CD4-positive, alpha-beta T cell (primary cell): ENCODE measurements around the gene MYO1B. TPM values are rescaled to one million over a fixed set of nuclear protein-coding genes. Genes with fewer than 3 reads are reported as not detected.

Experiments
- ATAC-seq: fragments of 200-7000 bp; cut with Tn5 transposase; one replicate; pipeline ENCODE4 v1.10.0; 2022; ENCODE audit warnings: mild to moderate bottlenecking; ENCODE audit not compliant: poor library complexity
- CTCF ChIA-PET: fragments of 350-600 bp; sonication (Branson Sonifier 250); formaldehyde crosslinking; loops from one replicate; lab custom pipeline; 2021; ENCODE audit warnings: antibody characterized with exemption, inconsistent platforms; lab: Charles Lee
- POLR2A ChIA-PET: fragments of 350-600 bp; sonication (Branson Sonifier 250); formaldehyde crosslinking; loops from one replicate; lab custom pipeline; 2021; ENCODE audit warnings: antibody characterized with exemption, inconsistent platforms; lab: Charles Lee
- DNase-seq, 14 experiments: peaks; one replicate each; pipeline ENCODE4 v3.0.0-alpha.2; 2013 to 2020; ENCODE audit warnings: mixed read lengths in 2 of 14
- H3K27ac ChIP-seq, 2 donors: one replicate each; pipeline versions ENCODE4 v1.5.1 to v1.7.0; 2013; ENCODE audit warnings: low read length in 2 of 2, low read depth in 1 of 2, mild to moderate bottlenecking in 1 of 2
- H3K27me3 ChIP-seq, 2 experiments: 1 replicate in 1 of 2; 2 replicates in 1 of 2; pipeline versions ENCODE4 v1.6.1 to v1.7.0; 2013; ENCODE audit warnings: low read length in 2 of 2, control low read depth in 1 of 2, mild to moderate bottlenecking in 1 of 2, moderate library complexity in 1 of 2; ENCODE audit not compliant: insufficient read depth in 2 of 2, control insufficient read depth in 1 of 2
- H3K36me3 ChIP-seq: one replicate; pipeline ENCODE4 v1.6.1; 2013; ENCODE audit warnings: low read length, control low read depth; ENCODE audit not compliant: insufficient read depth
- H3K4me1 ChIP-seq: one replicate; pipeline ENCODE4 v1.6.1; 2013; ENCODE audit warnings: low read length, control low read depth; ENCODE audit not compliant: insufficient read depth
- H3K4me3 ChIP-seq: one replicate; pipeline ENCODE4 v1.5.1; 2013; ENCODE audit warnings: mild to moderate bottlenecking, low read length, moderate library complexity
- H3K9me3 ChIP-seq, 2 experiments: 1 replicate in 1 of 2; 2 replicates in 1 of 2; pipeline versions ENCODE4 v1.6.1 to v1.7.0; 2013; ENCODE audit warnings: low read length in 2 of 2, mild to moderate bottlenecking in 2 of 2, control low read depth in 1 of 2, moderate library complexity in 1 of 2; ENCODE audit not compliant: control insufficient read depth in 1 of 2, insufficient read depth in 1 of 2
- H3K27ac Mint-ChIP-seq: one replicate; pipeline ENCODE4 v1.8.0; 2020; ENCODE audit warnings: mixed read lengths
- H3K27me3 Mint-ChIP-seq: one replicate; pipeline ENCODE4 v1.8.0; 2021; ENCODE audit warnings: mixed read lengths
- H3K36me3 Mint-ChIP-seq: one replicate; pipeline ENCODE4 v1.8.0; 2021; ENCODE audit warnings: low read depth, mixed read lengths
- H3K4me1 Mint-ChIP-seq: one replicate; pipeline ENCODE4 v1.8.0; 2021; ENCODE audit warnings: low read depth, mixed read lengths
- H3K4me3 Mint-ChIP-seq: one replicate; pipeline ENCODE4 v1.8.0; 2020; ENCODE audit warnings: mild to moderate bottlenecking, mixed read lengths
- H3K9me3 Mint-ChIP-seq: one replicate; pipeline ENCODE4 v1.8.0; 2020; ENCODE audit warnings: mixed read lengths
- intact Hi-C, 2 experiments: fragments of 100-400 bp; cut with DNase I in 1 of 2; cut with micrococcal nuclease in 1 of 2; formaldehyde crosslinking; loops; one replicate each; pipeline versions ENCODE4 v1.15.1 to v1.9.0; 2023 to 2025; cut with DNase I, micrococcal nuclease
- total RNA-seq, 174 experiments: library from RNA in 2 of 174; stranded (reverse) in 2 of 174; gene quantifications; one replicate each; pipeline ENCODE4 v1.2.3 and lab custom pipeline; 2021 to 2026
- TF ChIP-seq, protein P1 (sequence below): fragments of 200-600 bp; IDR thresholded peaks from one replicate; pipeline ENCODE4 v1.8.0; 2022; ENCODE audit warnings: antibody characterized with exemption, mild to moderate bottlenecking

The MYO1B gene
- total RNA-seq, 2 experiments from 2014 or later: 0.98 to 1.3 TPM

GRCh38 chr2:191249156-191249813 lies 4.1 kb downstream of the MYO1B start:
- no peaks in the 10 kb centered on the region for H3K9me3 ChIP-seq
- DNase-seq: no peak
- Mint-ChIP-seq H3K9me3 (no peaks in the 10 kb centered on the region), H3K36me3 (no peaks in the 10 kb centered on the region), H3K27ac (no peak overlapping the region), H3K4me1 (peaks cover 12% of the 10 kb centered on the region), H3K27me3 (peaks cover 32% of the 10 kb centered on the region), H3K4me3 (no peak overlapping the region)
- ChIA-PET CTCF (no interaction called here), POLR2A (no interaction called here)
- no peak overlapping the region for H3K27ac ChIP-seq
- intact Hi-C loops: no loop called here
- no peaks in the 10 kb centered on the region for H3K36me3 ChIP-seq
- peaks cover 0 to 13% of the 10 kb centered on the region in 2 experiments for H3K27me3 ChIP-seq
- no peak overlapping the region for H3K4me3 ChIP-seq
- ATAC-seq: no peak
- H3K4me1 ChIP-seq: peaks cover 12% of the 10 kb centered on the region
- TF ChIP-seq, protein P1, sequence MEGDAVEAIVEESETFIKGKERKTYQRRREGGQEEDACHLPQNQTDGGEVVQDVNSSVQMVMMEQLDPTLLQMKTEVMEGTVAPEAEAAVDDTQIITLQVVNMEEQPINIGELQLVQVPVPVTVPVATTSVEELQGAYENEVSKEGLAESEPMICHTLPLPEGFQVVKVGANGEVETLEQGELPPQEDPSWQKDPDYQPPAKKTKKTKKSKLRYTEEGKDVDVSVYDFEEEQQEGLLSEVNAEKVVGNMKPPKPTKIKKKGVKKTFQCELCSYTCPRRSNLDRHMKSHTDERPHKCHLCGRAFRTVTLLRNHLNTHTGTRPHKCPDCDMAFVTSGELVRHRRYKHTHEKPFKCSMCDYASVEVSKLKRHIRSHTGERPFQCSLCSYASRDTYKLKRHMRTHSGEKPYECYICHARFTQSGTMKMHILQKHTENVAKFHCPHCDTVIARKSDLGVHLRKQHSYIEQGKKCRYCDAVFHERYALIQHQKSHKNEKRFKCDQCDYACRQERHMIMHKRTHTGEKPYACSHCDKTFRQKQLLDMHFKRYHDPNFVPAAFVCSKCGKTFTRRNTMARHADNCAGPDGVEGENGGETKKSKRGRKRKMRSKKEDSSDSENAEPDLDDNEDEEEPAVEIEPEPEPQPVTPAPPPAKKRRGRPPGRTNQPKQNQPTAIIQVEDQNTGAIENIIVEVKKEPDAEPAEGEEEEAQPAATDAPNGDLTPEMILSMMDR: no peak

GRCh38 chr2:191250400-191250799 lies 5.2 kb downstream of the MYO1B start:
- ATAC-seq (no peak), DNase-seq (no peak)
- Mint-ChIP-seq H3K27ac (no peak overlapping the region), H3K4me3 (no peak overlapping the region), H3K27me3 (peaks cover 26% of the 10 kb centered on the region), H3K9me3 (no peaks in the 10 kb centered on the region), H3K4me1 (peaks cover 7% of the 10 kb centered on the region), H3K36me3 (no peaks in the 10 kb centered on the region)
- H3K27me3 ChIP-seq: peaks cover 0 to 13% of the 10 kb centered on the region in 2 experiments
- H3K27ac ChIP-seq: no peak overlapping the region
- TF ChIP-seq, protein P1: no peak
- intact Hi-C loops: no loop called here
- ChIA-PET POLR2A (no interaction called here), CTCF (no interaction called here)
- peaks cover 8% of the 10 kb centered on the region for H3K4me1 ChIP-seq
- H3K9me3 ChIP-seq: no peaks in the 10 kb centered on the region
- H3K4me3 ChIP-seq: no peak overlapping the region
- H3K36me3 ChIP-seq: no peaks in the 10 kb centered on the region

GRCh38 chr2:191250986-191251385 lies 5.8 kb downstream of the MYO1B start:
- no peak for ATAC-seq
- POLR2A ChIA-PET: no interaction called here
- Mint-ChIP-seq H3K27ac (no peak overlapping the region), H3K27me3 (peaks cover 26% of the 10 kb centered on the region), H3K36me3 (no peaks in the 10 kb centered on the region), H3K4me3 (no peak overlapping the region), H3K9me3 (no peaks in the 10 kb centered on the region), H3K4me1 (peaks cover 4% of the 10 kb centered on the region)
- peaks cover 4% of the 10 kb centered on the region for H3K4me1 ChIP-seq
- CTCF ChIA-PET: no interaction called here
- DNase-seq: no peak
- H3K27ac ChIP-seq: no peak overlapping the region
- TF ChIP-seq, protein P1: no peak
- intact Hi-C loops: no loop called here
- H3K9me3 ChIP-seq: no peaks in the 10 kb centered on the region
- H3K4me3 ChIP-seq: no peak overlapping the region
- peaks cover 0 to 13% of the 10 kb centered on the region in 2 experiments for H3K27me3 ChIP-seq
- no peaks in the 10 kb centered on the region for H3K36me3 ChIP-seq
